ENCODE data around the gene FAM193B. TPM values are rescaled to one million over a fixed set of nuclear protein-coding genes. Genes with fewer than 3 reads are reported as not detected.

Gene FAM193B
- total and polyA plus RNA-seq, 2 of the 13 experiments (the other 11 are each of a cell fraction or from before 2014, with no cell fraction given): 21.2 to 40.9 TPM

- no peak for TF ChIP-seq TERF1 (CRISPR knock-in tag; IDR thresholded peaks at IDR 0.05)
- TF ChIP-seq HNF4A (CRISPR knock-in tag; IDR thresholded peaks at IDR 0.05): no peak
- no peak for TF ChIP-seq ZNF44 (CRISPR knock-in tag; IDR thresholded peaks at IDR 0.05)
Observed at GRCh38 chr5:177512736-177513380, 41.5 kb downstream of the FAM193B start (continued).

- in situ Hi-C loops (cut with HindIII; ENCODE audit: extremely low pct_ligation_motif_present, low pct_unique_long_range_greater_than_20kb) (no loop called here), intact Hi-C loops (cut with micrococcal nuclease; ENCODE audit: unreplicated experiment) (no loop called here)
- TF ChIP-seq RBFOX2 (IDR thresholded peaks at IDR 0.05; ENCODE audit: low read depth, low read length): 0 out of 2 replicates have a peak, but pooled peaks have one; percentile 41
- TF ChIP-seq ZNF468 (CRISPR knock-in tag; IDR thresholded peaks at IDR 0.05): no peak
- Histone ChIP-seq H2AFZ (ENCODE audit: low read length) (no peak overlapping the region), H3K36me3 (replicated peaks in 1 of 2; ENCODE audit: control insufficient read depth in 1 of 2, insufficient read depth in 2 of 2, low read length in 2 of 2) (peaks cover 30 to 57% of the 10 kb centered on the region in 2 experiments; a peak in 4 of 5 replicates), H3K9me3 (ENCODE audit: low read length) (no peaks in the 10 kb centered on the region), H3K9ac (ENCODE audit: insufficient read depth, low read depth, low read length) (no peak overlapping the region), H4K20me1 (ENCODE audit: insufficient read depth, low read length) (no peaks in the 10 kb centered on the region; the same call in 1 of the 2 replicates), H3K27me3 (ENCODE audit: control insufficient read depth in 1 of 2, insufficient read depth in 2 of 2, low read length in 2 of 2) (no peaks in the 10 kb centered on the region; a peak in 1 of 5 replicates), H3K27ac (ENCODE audit: extremely low read length, insufficient read depth, low read length) (no peak overlapping the region), H3K4me3 (replicated peaks in 1 of 3; ENCODE audit: insufficient read depth in 1 of 3, low read depth in 2 of 3, low read length in 3 of 3) (no peak overlapping the region), H3K4me1 (ENCODE audit: insufficient read depth, low read length) (peaks cover 17% of the 10 kb centered on the region), H3K4me2 (ENCODE audit: low read depth, low read length) (no peak overlapping the region), H3K79me2 (ENCODE audit: insufficient read depth, low read length) (peaks cover 15% of the 10 kb centered on the region)
- ATAC-seq (no peak), FAIRE-seq (no peak), DNase-seq (ENCODE audit: low spot score) (no peak)
- TSS peak; percentile 23 for BruUV-seq (replicated peaks)
- ChIA-PET POLR2A (no interaction called here), CTCF (ENCODE audit: low intra/inter-chr PET ratio, low total read pairs) (no interaction called here)
- WGBS (ENCODE audit: low lambda C conversion rate): over 99% methylated on average over 22 of the region's 34 CpGs
Observed at GRCh38 chr5:177511796-177512675, 42.3 kb downstream of the FAM193B start.
